Activated CD8-positive, alpha-beta memory T cell treated with anti-CD3 and anti-CD28 coated beads for 24 hours (primary cell): ENCODE measurements around the gene TMEM234.
A peak's percentile ranks its signal among the peaks of the same experiment; 100 is the strongest.

ENCODE experiments used
- DNase-seq: peaks from one replicate; pipeline ENCODE4 v3.0.0-alpha.2; 2020

Gene TMEM234

DNA sequence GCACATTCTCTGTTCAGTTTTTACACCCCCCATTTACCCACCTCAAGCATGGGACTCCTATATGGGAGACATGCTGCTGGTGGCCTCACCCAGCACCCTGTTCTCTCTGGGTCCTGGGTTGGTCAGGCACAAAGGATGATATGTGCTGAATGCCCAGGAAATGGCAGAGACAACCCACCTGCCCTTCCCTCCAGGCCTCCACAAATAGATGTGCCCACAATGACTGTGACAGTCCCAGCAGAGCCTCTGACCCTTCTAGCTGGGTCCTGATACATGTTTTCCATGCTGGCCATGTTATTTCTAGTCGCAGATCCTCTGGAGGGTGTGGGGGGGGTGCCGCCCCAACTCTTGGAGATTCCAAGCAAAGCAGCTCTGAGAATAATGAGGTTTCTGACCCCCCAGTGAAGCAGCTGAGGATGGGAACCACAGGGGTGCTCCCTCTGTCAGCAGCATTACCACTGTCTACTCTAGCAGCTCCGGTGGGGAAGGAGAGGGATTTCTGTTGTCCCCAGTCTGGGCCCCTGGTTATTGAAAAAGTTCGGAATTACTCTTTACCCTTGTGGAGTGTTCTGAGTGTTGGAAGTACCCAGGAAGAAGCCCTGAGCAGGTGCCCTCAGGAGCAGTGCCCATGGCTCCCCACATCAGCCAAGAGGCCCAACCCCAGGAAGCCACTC lies 23.0 kb downstream of the TMEM234 start:
- DNase-seq, result no peak

DNA sequence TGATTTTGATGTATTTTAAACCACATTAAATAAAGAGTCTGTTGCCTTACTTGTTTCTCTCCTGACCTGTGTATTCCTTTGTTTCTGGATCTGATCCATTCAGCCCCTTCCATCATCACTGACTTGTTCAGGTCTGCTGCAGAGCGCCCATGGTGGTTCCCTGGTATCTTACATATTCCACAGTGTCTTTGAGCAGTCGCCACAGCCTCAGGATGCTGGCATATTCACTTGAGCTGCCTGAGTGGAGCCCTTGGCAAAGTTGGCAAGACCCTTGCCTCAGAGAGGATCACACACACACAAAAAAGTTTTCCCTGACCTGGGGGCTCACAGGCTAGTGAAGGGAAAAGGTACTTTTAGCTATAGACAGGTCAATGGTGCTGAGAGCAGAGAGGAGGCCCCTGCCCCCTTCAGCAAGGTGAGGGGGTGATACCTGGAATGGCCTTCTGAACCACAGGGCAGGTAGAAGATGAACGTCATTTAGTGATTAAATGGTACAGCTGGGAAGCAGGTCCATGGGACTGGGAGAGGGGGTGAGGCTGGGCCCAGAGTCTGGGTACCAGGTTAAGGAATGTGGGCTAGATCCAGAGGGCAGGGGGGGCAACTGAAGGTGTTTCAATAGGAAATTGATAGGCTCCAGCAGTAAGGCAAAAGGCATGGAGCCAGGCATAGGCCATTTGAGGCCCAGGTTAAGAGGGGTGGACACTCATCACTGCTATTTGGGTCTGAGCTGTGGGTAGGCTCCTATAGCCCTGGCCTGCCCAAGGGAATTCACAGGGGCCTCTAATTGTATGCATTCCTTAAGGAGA lies 23.7 kb downstream of the TMEM234 start:
- DNase-seq, result no peak

DNA sequence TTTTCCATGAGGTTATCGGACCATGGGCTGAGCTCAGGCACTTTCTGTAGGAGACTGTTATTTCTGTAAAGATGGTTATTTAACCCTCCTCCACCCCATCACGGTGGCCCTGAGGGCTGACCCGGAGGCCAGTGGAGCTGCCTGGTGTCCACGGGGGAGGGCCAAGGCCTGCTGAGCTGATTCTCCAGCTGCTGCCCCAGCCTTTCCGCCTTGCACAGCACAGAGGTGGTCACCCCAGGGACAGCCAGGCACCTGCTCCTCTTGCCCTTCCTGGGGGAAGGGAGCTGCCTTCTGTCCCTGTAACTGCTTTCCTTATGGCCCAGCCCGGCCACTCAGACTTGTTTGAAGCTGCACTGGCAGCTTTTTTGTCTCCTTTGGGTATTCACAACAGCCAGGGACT lies 24.3 kb downstream of the TMEM234 start:
- DNase-seq, result no peak

DNA sequence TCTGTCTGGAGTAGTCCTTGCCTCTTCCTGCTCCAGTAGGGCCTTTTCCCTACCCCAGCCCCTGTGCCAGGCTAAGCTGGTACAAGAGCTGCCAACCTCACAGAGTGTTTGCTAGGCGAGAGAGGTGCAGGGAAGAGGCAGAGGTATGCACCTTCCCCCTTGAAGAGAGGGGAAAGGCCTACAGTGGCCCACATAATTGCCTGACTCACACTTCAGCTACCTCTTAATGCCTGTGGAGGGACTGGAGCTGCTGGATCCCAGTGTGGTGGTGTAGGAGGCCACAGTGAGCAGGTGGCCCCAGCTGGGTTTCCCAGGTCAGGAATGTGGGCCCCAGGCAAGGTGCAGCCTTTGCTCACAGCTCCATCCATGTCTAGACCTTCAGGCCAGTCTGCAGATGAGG lies 25.1 kb downstream of the TMEM234 start:
- DNase-seq, result no peak

DNA sequence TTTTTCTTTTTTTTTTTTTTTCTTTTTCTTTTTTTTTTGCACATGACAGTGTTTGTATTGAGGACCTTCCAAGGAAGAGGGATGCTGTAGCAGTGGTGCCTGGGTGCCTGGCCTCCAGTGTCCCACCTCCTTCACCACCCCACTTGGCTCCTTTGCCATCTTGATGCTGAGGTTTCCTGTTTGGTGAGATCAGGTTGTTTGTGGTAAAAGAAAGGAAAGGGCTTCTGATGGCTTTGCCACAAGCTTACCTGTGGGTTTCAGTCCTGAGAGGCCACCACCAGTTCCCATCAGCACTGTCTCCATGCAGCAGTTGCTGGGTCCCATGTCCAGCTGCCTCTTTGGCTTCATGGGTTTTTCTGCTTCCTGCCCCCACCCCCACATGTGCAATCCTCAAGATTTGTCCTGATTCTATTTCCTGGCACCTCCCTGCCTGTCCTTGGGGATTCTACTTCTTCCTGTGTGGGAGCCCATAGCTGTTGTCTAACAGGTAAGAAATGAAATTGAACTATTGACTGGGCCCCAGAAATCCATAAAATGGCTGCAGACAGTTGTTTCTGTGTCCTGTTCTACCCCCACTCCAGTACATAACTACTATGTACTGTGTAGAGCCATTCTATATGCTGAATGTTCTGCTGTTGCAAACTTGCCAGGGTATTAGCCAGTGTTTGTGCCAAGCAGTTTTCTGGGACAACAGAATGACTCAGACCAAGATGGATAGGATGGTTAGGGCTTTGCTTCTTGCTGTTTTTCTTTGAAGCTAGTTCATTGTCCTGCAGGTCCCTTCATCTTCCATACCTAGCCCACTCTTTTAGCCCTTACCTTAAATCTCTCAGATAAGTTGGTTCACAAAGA lies 26.0 kb downstream of the TMEM234 start:
- no peak for DNase-seq

DNA sequence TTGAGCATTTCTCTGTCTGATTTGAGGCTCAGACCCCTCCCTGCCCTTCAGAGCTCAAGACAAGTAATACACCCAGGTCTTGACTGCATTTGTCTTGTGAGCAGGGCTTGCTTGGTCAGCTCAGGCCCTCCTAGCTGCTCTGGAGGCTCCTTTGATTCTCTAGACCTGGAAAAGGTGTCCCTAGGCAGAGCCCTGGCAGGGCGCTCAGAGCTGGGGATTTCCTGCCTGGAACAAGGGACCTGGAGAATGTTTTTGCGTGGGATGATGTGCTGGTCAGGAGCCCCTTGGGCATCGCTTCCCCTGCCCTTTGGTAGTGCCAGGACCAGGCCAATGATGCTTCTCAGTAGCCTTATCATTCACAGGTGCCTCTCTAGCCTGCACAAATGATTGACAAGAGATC lies 26.6 kb downstream of the TMEM234 start:
- DNase-seq, result no peak

DNA sequence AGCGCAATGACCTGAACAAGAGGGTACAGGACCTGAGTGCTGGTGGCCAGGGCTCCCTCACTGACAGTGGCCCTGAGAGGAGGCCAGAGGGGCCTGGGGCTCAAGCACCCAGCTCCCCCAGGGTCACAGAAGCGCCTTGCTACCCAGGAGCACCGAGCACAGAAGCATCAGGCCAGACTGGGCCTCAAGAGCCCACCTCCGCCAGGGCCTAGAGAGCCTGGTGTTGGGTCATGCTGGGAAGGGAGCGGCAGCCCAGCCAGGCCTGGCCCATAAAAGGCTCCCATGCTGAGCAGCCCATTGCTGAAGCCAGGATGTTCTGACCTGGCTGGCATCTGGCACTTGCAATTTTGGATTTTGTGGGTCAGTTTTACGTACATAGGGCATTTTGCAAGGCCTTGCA lies 27.2 kb downstream of the TMEM234 start:
- DNase-seq, result no peak

DNA sequence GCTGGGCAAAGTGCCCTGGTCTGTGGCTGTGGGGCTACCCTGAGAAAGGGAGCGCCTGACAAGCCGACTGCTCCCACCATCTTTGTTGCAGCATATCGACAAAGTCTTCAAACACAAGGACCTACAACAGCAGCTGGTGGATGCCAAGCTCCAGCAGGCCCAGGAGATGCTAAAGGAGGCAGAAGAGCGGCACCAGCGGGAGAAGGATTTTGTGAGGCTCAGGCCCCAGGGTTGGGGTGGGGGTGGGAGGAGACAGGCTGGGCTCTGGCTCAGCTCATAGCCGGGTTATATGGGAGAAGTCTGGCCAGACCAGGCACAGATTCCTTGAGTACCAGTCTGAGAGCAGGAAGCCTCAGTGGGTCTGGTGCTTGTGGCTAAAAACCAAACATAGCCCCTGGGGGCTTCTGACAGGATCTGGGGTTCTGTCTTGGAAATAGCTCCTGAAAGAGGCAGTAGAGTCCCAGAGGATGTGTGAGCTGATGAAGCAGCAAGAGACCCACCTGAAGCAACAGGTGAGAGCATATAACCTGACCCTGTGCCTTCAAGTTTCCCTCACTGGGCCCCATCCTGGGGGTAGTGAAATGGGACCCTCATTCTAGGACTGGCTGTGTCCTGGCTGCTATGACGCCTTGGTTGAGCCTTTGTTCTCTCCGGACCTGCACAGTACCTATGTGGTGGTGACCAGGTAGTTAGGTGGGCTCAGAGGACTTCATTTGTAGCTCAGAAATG lies 29.8 kb downstream of the TMEM234 start:
- no peak for DNase-seq

DNA sequence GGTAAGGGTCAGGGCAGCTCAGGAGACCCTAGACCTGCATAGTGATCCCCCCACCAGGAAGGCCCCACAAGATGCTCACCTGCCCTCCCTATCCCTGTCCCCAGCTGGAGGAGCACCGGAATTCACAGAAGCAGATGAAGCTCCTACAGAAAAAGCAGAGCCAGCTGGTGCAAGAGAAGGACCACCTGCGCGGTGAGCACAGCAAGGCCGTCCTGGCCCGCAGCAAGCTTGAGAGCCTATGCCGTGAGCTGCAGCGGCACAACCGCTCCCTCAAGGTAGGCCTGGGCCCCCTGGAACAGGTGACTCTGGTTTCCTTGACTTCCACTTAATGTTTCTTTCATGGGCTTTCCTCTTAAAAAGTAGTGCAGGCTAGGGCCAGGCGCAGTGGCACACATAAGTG lies 34.3 kb downstream of the TMEM234 start:
- no peak for DNase-seq

DNA sequence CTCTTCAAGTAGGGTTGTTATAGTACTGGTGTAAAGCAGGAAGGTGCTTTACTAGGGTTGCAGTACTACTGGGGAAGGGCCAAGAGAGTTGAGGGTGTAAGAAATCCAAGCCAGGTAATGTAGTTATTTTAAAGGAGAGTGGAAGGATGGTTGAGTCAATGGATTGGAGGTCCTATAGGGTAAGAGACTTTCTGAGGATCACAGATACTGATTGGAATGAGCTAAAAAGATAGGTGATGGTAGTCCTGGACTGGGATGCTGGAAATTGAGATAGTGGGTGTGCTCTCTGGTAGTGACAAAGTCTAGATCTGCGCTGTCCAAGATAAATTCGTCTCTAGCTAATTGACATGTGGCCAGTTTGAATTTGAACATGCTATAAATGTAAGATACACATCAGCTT lies 35.7 kb downstream of the TMEM234 start:
- DNase-seq, result no peak

DNA sequence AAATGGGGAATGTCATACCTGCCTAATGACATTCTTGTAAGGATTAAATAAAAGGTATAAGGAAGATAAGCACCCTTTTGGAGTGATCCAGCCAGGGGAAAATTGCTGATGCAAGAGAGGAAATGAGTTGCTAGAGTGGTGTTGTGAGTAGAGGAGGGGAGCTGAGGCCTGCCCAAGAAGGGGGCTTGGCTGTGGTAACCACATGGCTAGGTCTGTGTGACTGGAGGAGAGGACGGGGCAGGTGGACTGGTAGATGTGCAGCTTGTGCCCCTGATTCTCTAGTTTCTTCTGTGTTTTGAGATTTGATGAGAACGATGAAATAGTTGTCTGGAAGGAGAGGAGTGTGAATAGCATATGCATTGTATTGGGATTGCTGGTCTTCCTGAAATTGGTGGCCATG lies 36.1 kb downstream of the TMEM234 start:
- DNase-seq, result no peak

DNA sequence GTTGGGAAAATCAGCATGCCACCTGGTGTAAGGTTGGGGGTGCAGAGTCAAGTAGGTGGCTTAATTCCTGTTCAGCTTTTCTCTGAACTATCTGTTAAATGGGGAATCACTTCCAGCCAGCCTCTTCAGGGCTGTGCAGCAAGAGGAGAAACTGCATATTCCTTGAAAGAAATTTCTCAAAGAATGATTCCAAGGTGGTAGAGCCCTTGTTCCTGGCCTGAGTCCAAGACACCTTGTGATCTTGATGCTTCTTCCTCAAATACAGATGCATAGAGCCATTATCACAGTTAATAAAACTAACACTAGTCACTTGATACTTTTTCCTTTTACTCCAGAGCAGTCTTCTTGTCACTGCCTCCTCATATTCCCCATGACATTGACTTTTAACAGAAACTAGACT lies 37.5 kb downstream of the TMEM234 start:
- no peak for DNase-seq

DNA sequence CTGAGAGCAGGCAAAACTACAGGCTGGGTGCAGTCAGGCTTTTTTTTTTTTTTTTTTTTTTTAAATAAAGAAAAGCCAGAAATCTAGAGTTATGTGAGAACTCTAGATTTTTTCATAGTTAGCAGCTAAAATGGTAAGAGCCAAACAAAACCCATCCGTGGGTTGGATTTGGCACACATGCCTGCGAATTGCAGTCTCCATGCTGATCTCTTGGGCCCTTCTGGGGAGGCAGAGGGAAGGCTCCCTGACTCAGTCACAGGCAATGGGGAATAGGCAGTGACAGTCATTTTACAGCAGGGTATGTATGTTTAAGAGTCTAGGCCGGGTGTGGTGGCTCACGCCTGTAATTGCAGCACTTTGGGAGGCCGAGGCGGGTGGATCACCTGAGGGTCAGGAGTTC lies 40.1 kb downstream of the TMEM234 start:
- DNase-seq, result no peak

DNA sequence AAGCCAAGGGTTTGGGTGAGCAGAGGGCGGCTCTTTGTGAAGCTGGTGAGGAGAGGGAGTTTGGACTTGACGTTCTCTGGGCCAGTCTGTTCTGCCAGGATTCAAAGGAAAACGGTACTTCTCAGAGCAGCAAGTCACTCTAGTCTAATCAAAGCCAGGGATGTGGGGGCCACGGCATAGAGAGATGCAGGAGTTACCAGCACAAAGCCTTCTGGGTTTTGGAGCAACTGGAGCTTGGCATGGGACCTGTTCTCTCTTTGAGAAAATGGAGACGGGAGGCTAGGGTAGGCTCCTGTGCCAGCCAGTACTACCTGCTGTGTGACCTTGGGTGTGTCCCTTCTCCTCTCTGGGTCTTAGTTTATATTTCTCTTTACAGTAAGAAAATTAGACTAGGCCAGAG lies 40.6 kb downstream of the TMEM234 start:
- DNase-seq, result no peak

DNA sequence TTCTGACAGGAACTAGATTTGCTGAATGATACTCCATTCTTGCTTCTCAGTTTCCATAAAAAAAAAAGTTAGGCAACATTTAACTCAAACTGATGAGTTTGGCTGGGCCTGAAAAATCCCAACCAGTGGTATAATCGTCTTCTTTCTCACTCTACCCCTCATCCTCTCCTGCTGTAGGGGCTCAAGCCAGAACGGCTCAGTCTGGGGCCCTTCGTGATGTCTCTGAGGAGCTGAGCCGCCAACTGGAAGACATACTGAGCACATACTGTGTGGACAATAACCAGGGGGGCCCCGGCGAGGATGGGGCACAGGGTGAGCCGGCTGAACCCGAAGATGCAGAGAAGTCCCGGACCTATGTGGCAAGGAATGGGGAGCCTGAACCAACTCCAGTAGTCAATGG lies 41.1 kb downstream of the TMEM234 start:
- no peak for DNase-seq

DNA sequence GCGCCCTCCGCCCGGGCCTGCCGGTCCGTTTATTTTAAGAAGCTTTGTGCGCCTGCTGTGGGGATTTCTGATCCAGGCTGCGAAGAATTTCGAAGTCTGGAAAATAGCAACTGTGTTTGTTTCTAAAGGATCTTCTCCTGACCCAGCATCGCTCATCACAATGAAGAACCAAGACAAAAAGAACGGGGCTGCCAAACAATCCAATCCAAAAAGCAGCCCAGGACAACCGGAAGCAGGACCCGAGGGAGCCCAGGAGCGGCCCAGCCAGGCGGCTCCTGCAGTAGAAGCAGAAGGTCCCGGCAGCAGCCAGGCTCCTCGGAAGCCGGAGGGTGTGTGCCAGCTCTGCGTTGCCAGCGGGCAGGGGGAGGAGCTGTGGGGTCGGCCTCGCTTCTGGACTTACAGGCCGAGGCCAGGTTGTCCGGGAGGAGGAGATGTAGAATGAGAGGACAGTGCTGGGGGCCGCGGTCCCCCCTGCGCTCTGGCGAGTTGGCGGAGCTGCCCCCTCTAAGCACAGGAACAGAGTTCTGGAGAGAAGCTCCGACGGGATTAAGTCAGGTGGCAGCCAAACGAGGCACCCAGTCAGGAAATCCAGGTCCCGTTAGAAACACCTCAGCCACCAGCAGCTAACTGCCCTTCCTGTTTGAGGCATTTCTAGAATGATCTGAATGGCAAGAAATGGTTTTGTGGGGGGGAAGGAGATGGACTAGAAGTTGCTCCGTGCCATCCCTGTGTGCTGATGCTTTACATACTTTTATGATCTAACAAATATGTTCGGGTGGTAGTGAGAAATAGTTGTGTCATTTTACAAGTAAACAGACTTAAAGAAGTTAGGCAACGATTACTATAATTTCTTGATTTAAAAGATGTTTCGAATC lies 41.7 kb downstream of the TMEM234 start:
- peak; percentile 75 for DNase-seq

DNA sequence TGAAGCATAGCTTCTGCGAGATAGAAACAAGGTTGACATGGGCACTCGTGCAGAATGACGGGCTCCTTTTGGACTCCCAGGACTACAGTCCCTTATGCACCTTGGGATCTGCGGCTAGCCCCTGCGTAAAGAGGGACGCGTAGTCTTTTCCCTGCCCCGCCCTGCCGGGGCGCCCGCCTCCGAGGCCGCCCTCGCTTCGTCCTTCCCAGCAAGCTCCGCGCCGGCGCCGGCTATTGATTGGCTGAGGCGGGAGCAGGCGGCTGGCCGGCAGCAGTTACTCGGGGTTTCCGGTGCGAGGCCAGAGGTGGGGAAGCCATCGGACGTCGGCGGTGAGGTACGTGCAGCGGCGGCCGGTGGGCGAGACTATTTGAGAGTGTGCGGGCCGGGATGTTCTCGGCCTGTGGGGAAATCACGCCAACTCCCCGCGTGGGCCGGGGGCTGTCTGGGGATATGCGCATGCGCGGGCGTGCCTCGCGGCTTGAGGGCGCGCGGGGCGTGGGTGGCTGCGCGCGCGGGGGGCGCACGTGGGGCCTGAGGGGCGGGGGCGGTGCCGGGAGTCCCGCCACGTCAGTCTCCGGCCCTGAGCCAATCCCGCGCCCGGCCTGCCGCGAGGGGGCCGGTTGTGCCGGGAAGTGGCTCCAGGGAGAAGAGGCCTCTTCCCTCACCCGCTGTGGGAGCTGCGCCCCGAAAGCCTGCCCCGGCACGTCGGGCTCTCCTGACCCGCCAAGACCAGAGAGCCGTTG lies 42.5 kb downstream of the TMEM234 start, which contains the start of gene TXLNA:
TSS of gene TXLNA (plus strand) at position 233 of the 743 bp plus-strand sequence. CDS start 671 bp downstream, outside the sequence.
- DNase-seq, result peak; percentile 96

DNA sequence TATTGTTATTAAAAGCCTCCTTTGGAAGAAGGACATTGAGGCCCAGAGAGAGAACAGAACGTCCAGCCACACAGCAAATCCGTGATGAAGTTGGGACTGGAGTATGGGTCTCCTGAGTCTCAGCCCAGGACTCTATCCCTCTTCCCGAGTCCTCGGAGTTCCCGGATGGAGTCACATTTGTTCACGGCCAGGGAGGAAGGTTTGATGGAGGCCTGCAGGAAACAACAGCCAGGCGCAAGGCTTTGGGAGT lies 43.0 kb downstream of the TMEM234 start:
- no peak for DNase-seq

DNA sequence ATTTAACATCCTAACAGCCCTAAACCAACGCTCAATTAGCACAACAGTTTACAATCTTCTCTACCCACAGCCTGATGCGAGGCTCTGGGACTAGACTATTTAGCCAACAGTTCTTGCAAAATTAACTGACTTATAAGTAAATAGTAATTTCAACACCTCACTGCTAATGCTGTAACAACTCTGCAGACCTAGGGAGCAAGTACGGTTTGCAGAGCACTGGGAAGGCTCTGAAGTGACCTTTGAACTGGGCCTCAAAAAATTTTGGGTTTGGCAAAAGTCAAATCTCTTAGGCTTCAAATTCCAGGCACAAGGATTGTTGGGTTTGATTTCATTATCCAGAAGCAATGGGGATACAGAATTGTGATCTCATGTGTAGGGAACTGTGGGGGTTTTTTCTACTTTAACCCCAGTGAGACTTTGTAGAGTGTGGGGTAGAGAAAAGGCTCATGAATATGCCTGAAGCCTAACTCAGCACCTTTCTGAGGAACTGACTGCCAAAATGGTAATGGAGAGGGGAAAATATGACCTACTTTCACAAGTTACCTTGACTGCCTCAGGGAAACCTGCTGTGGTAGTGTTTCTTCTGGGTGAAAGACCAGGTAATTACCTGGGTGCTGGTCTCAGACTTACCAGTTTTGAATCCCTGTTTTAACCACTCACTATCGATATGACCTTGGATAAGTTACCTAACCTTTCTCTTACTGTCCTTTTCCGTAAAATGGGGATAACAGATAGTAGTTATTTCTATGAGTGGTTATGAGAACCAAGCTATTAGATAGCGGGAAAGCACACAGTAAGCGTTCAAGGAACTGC lies 43.6 kb downstream of the TMEM234 start:
- no peak for DNase-seq

DNA sequence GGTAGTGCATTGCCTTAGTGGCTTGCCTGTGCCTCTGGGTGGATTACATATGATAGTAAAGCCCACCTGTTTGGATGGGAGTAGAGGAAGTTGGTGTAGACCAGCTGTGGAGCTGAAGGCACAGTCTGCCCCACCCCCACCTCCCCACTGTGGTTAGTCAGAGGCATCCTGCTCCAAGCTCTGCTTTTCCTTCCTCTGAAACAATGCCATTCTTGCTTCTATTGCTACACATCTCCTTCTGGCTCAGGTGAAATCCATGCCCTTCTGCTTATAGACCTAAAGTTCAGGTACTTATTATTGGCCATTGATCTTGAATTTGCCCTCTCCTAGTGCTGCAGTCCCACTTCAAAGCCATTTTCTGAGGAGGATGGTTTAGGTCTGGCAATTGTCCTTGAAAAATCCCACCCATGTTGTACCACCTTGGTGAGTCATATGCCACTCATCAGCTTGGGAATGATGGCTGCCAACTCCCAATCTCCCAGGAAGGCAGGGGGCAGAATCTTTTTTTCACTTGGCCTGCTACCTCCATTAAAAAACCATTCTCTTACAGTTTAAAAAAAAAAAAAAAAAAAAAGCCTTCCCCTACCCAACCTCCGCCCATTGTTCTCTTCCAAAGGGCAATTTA lies 49.4 kb downstream of the TMEM234 start:
- no peak for DNase-seq
